Osteoblast (primary cell): ENCODE data around the gene IL4I1. TPM values are rescaled to one million over a fixed set of nuclear protein-coding genes. Genes with fewer than 3 reads are reported as not detected.
"Not testable (repeated sequence)": the region's sequence is repeated elsewhere in the genome, so short reads cannot be mapped to it uniquely, and the experiment has no call there.

Experiments
- DNase-seq: peaks from one replicate; pipeline ENCODE4 v3.0.0; 2011; ENCODE audit warnings: low spot score, mixed read lengths; ENCODE audit not compliant: insufficient read length; ENCODE audit errors: missing footprints
- H2AFZ ChIP-seq: 2 replicates; pipeline ENCODE4 v1.6.0; 2011; ENCODE audit warnings: mild to moderate bottlenecking, low read length
- H3K27ac ChIP-seq: 2 replicates; pipeline ENCODE4 v1.5.1; 2011; ENCODE audit warnings: mild to moderate bottlenecking, low read depth, low read length, moderate library complexity
- H3K27me3 ChIP-seq: 2 replicates; pipeline ENCODE4 v1.6.0; 2012; ENCODE audit warnings: mild to moderate bottlenecking, control low read depth, inconsistent platforms, low read length, moderate library complexity; ENCODE audit not compliant: insufficient read depth
- H3K36me3 ChIP-seq: 2 replicates; pipeline ENCODE4 v1.5.1; 2011; ENCODE audit warnings: mild to moderate bottlenecking, low read length, control low read depth, moderate library complexity; ENCODE audit not compliant: insufficient read depth
- H3K4me1 ChIP-seq: 2 replicates; pipeline ENCODE4 v1.5.1; 2011; ENCODE audit warnings: mild to moderate bottlenecking, low read length, control low read depth, moderate library complexity; ENCODE audit not compliant: insufficient read depth
- H3K4me2 ChIP-seq: 2 replicates; pipeline ENCODE4 v1.6.0; 2011; ENCODE audit warnings: mild to moderate bottlenecking, low read length; ENCODE audit not compliant: insufficient read depth
- H3K4me3 ChIP-seq: fragments of 200-600 bp; sonication (generic); 3 replicates; pipeline ENCODE4 v1.5.1; 2012; ENCODE audit warnings: mild to moderate bottlenecking, low read length, inconsistent platforms; ENCODE audit not compliant: insufficient read depth
- H3K79me2 ChIP-seq: 2 replicates; pipeline ENCODE4 v1.6.0; 2012; ENCODE audit warnings: mild to moderate bottlenecking, low read length, control low read depth, inconsistent platforms; ENCODE audit not compliant: insufficient read depth
- H3K9me3 ChIP-seq: 2 replicates; pipeline ENCODE4 v1.5.1; 2011; ENCODE audit warnings: low read depth, low read length, control low read depth
- H4K20me1 ChIP-seq: 2 replicates; pipeline ENCODE4 v1.6.0; 2012; ENCODE audit warnings: mild to moderate bottlenecking, low read length, control low read depth; ENCODE audit not compliant: insufficient read depth
- CTCF ChIP-seq: IDR thresholded peaks from 2 replicates; pipeline ENCODE4 v1.5.1; 2011; ENCODE audit warnings: mild to moderate bottlenecking, low read depth, low read length, moderate library complexity; ENCODE audit errors: extremely low read depth
- total RNA-seq: library from RNA; depleted of rRNA; stranded (reverse); fragments of >200 nt; gene quantifications from 2 replicates; pipeline ENCODE4 v1.2.3, GENCODE V29; 2012

IL4I1 gene
- total RNA-seq: 0.29 and 1.4 TPM in 2 replicates

GRCh38 chr19:49896863-49897621 lies at the start of gene IL4I1:
TSS of gene IL4I1 (minus strand) at chr19:49896887. CDS start at chr19:49896160, 727 bp downstream.
- DNase-seq: no peak
- peaks cover 7% of the 10 kb centered on the region for H3K4me1 ChIP-seq
- no peaks in the 10 kb centered on the region for H4K20me1 ChIP-seq
- no peaks in the 10 kb centered on the region for H3K79me2 ChIP-seq
- peak within 1 kb of the TSS; percentile 62 for H3K4me2 ChIP-seq
- H3K27ac ChIP-seq: peak within 1 kb of the TSS; percentile 6
- peak within 1 kb of the TSS; percentile 30 for H3K4me3 ChIP-seq
- H3K36me3 ChIP-seq: no peaks in the 10 kb centered on the region
- no peak for TF ChIP-seq CTCF
- no peaks in the 10 kb centered on the region for H3K9me3 ChIP-seq
- peaks cover 5% of the 10 kb centered on the region for H3K27me3 ChIP-seq
- H2AFZ ChIP-seq: peak within 1 kb of the TSS; percentile 80

GRCh38 chr19:49946415-49946814 lies 49.7 kb upstream of the IL4I1 start:
- no peak overlapping the region for H3K27ac ChIP-seq
- no peak for DNase-seq
- H2AFZ ChIP-seq: no peak overlapping the region
- TF ChIP-seq CTCF: no peak
- no peaks in the 10 kb centered on the region for H3K36me3 ChIP-seq
- H3K27me3 ChIP-seq: peaks cover 28% of the 10 kb centered on the region
- no peaks in the 10 kb centered on the region for H4K20me1 ChIP-seq
- H3K4me2 ChIP-seq: no peak overlapping the region
- H3K79me2 ChIP-seq: no peaks in the 10 kb centered on the region
- H3K4me1 ChIP-seq: no peaks in the 10 kb centered on the region
- no peak overlapping the region for H3K4me3 ChIP-seq
- H3K9me3 ChIP-seq: no peaks in the 10 kb centered on the region

GRCh38 chr19:49944567-49944966 lies 47.9 kb upstream of the IL4I1 start:
- H3K4me1 ChIP-seq, H2AFZ ChIP-seq, H4K20me1 ChIP-seq, DNase-seq, H3K4me3 ChIP-seq, H3K36me3 ChIP-seq, H3K9me3 ChIP-seq, H3K79me2 ChIP-seq, H3K4me2 ChIP-seq, H3K27ac ChIP-seq: not testable (repeated sequence)
- peaks cover 23% of the 10 kb centered on the region for H3K27me3 ChIP-seq

GRCh38 chr19:49940482-49940791 lies 43.8 kb upstream of the IL4I1 start:
- Histone ChIP-seq H3K4me2 (no peak overlapping the region), H3K9me3 (no peaks in the 10 kb centered on the region), H4K20me1 (no peaks in the 10 kb centered on the region), H3K36me3 (no peaks in the 10 kb centered on the region), H3K4me3 (no peak overlapping the region), H3K27me3 (peaks cover 14% of the 10 kb centered on the region), H3K79me2 (no peaks in the 10 kb centered on the region), H2AFZ (no peak overlapping the region), H3K27ac (no peak overlapping the region), H3K4me1 (no peaks in the 10 kb centered on the region)
- DNase-seq: no peak
- no peak for TF ChIP-seq CTCF
